ENCODE data around the gene REEP6.

DNA sequence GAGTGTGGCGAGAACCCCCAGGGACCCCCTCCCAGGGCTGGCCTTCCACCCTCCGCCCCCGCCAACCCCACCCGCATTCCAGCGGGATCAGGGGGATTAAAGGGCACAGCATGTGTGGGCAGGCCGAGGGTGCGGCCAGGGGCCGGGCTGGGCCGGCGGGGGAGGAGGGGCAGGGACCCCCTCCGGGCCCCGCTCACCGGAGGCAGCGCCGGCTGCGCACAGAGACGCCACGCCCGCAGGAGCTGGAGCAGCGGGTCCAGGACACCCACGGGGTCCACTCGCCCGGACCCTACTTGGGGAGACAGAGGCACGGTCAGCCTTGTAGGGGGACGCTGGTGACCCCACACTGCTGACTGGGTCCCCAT lies 19.4 kb downstream of the REEP6 start:
- TF ChIP-seq, protein P1, sequence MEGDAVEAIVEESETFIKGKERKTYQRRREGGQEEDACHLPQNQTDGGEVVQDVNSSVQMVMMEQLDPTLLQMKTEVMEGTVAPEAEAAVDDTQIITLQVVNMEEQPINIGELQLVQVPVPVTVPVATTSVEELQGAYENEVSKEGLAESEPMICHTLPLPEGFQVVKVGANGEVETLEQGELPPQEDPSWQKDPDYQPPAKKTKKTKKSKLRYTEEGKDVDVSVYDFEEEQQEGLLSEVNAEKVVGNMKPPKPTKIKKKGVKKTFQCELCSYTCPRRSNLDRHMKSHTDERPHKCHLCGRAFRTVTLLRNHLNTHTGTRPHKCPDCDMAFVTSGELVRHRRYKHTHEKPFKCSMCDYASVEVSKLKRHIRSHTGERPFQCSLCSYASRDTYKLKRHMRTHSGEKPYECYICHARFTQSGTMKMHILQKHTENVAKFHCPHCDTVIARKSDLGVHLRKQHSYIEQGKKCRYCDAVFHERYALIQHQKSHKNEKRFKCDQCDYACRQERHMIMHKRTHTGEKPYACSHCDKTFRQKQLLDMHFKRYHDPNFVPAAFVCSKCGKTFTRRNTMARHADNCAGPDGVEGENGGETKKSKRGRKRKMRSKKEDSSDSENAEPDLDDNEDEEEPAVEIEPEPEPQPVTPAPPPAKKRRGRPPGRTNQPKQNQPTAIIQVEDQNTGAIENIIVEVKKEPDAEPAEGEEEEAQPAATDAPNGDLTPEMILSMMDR (IDR thresholded peaks at IDR 0.05), result no peak
- TF ChIP-seq POLR2A (IDR thresholded peaks at IDR 0.05), result no peak
